Caco-2 (cell line): Measurements from ENCODE around the gene LMOD3. TPM values are rescaled to one million over a fixed set of nuclear protein-coding genes. Genes with fewer than 3 reads are reported as not detected.

Source experiments
- BruUV-seq: library from RNA; stranded (reverse); fragments of 400-500 nt; replicated peaks from 2 replicates; lab custom pipeline; 2021; lab: Mats Ljungman, UMichigan
- CTCF ChIA-PET: fragments of 300-600 bp; sonication (Branson Sonifier 250); formaldehyde crosslinking; loops from one replicate; lab custom pipeline; 2022; ENCODE audit warnings: antibody characterized with exemption; lab: Charles Lee
- POLR2A ChIA-PET: fragments of 300-600 bp; sonication (Branson Sonifier 250); formaldehyde crosslinking; loops from one replicate; lab custom pipeline; 2022; ENCODE audit warnings: antibody characterized with exemption; lab: Charles Lee
- DNase-seq, 2 experiments: peaks; one replicate each; pipeline versions ENCODE4 v3.0.0 to v3.0.0-alpha.2; 2020 to 2022
- H3K27me3 ChIP-seq: replicated peaks from 2 replicates; pipeline ENCODE4 v1.6.0; 2011; ENCODE audit warnings: low read length; ENCODE audit not compliant: control insufficient read depth, insufficient read depth
- H3K36me3 ChIP-seq: 2 replicates; pipeline ENCODE4 v1.5.1; 2011; ENCODE audit warnings: low read length; ENCODE audit not compliant: control insufficient read depth, insufficient read depth
- H3K4me1 ChIP-seq: fragments of 250-450 bp; sonication (Bioruptor Pico); 2 replicates; pipeline ENCODE4 v1.5.1; 2020; ENCODE audit warnings: mild to moderate bottlenecking
- H3K4me3 ChIP-seq: 2 replicates; pipeline ENCODE4 v1.5.1; 2011; ENCODE audit warnings: low read depth, mild to moderate bottlenecking, control low read depth, low read length
- H3K9me3 ChIP-seq: fragments of 250-450 bp; sonication (Bioruptor Pico); 2 replicates; pipeline ENCODE4 v1.5.1; 2020; ENCODE audit warnings: mild to moderate bottlenecking, moderate library complexity
- H3K27ac Mint-ChIP-seq: one replicate; pipeline ENCODE4 v1.8.0; 2022; ENCODE audit warnings: mixed read lengths; ENCODE audit not compliant: unreplicated experiment
- H3K27me3 Mint-ChIP-seq: one replicate; pipeline ENCODE4 v1.8.0; 2022; ENCODE audit warnings: mixed read lengths; ENCODE audit not compliant: insufficient read depth, unreplicated experiment
- H3K36me3 Mint-ChIP-seq: one replicate; pipeline ENCODE4 v1.8.0; 2022; ENCODE audit warnings: mild to moderate bottlenecking, mixed read lengths; ENCODE audit not compliant: insufficient read depth, unreplicated experiment
- H3K4me1 Mint-ChIP-seq: one replicate; pipeline ENCODE4 v1.8.0; 2022; ENCODE audit warnings: low read depth, mixed read lengths; ENCODE audit not compliant: unreplicated experiment
- H3K4me3 Mint-ChIP-seq: one replicate; pipeline ENCODE4 v1.8.0; 2022; ENCODE audit warnings: mild to moderate bottlenecking, moderate library complexity, mixed read lengths; ENCODE audit not compliant: unreplicated experiment
- H3K9me3 Mint-ChIP-seq: one replicate; pipeline ENCODE4 v1.8.0; 2022; ENCODE audit warnings: mixed read lengths; ENCODE audit not compliant: unreplicated experiment
- CTCF ChIP-seq, 2 experiments: fragments of 200-600 bp in 1 of 2; IDR thresholded peaks; 1 replicate in 1 of 2; 2 replicates in 1 of 2; pipeline versions ENCODE4 v1.5.1 to v1.8.0; 2011 to 2022; ENCODE audit warnings: antibody characterized with exemption in 1 of 2, control low read depth in 1 of 2, inconsistent platforms in 1 of 2, low read depth in 1 of 2, low read length in 1 of 2, mild to moderate bottlenecking in 1 of 2, moderate library complexity in 1 of 2; ENCODE audit not compliant: insufficient read depth in 1 of 2, severe bottlenecking in 1 of 2, unreplicated experiment in 1 of 2
- intact Hi-C: fragments of 100-400 bp; cut with micrococcal nuclease; formaldehyde crosslinking; loops from one replicate; pipeline ENCODE4 v1.10.0; 2022; ENCODE audit not compliant: unreplicated experiment
- total RNA-seq: library from RNA; stranded (reverse); gene quantifications from 2 replicates; pipeline ENCODE4 v1.2.3, GENCODE V29; 2022

The LMOD3 gene
- total RNA-seq, 1 experiment from 2014 or later: not detected

GRCh38 chr3:69110941-69111546, 11.4 kb downstream of the LMOD3 start:
- Mint-ChIP-seq H3K9me3 (no peaks in the 10 kb centered on the region), H3K4me3 (no peak overlapping the region), H3K27ac (no peak overlapping the region), H3K36me3 (no peaks in the 10 kb centered on the region), H3K27me3 (no peaks in the 10 kb centered on the region), H3K4me1 (no peaks in the 10 kb centered on the region)
- intact Hi-C loops: no loop called here
- H3K36me3 ChIP-seq: no peaks in the 10 kb centered on the region
- ChIA-PET POLR2A (no interaction called here), CTCF (no interaction called here)
- no TSS peak for BruUV-seq
- DNase-seq: no peak
- H3K9me3 ChIP-seq: no peaks in the 10 kb centered on the region
- H3K4me1 ChIP-seq: no peaks in the 10 kb centered on the region
- no peaks in the 10 kb centered on the region for H3K27me3 ChIP-seq
- no peak overlapping the region for H3K4me3 ChIP-seq
- TF ChIP-seq CTCF (IDR thresholded peaks at IDR 0.05; ENCODE audit: insufficient read depth in 1 of 2, low read depth in 1 of 2, low read length in 1 of 2, severe bottlenecking in 1 of 2, unreplicated experiment in 1 of 2): no peak

DNA sequence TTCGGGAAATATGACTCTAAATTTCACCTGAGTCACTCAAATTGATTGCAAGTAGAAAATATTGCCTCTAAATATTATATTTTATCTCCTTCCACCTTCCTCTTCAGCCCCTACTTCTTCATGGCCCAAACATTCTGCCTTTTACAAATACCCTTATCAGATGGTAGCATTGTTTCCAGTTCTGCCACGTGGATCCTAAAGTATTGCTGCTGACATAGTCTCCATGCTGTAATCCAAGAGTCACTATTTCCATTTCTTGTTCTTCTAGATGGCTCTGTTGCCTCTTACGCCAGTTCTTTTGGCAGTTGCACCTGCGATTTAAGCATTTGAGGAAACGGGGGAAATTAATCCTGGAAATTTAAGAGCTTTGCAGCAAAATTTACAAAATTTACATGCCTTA, 13.6 kb downstream of the LMOD3 start:
- POLR2A ChIA-PET: no interaction called here
- BruUV-seq: no TSS peak

GRCh38 chr3:69107841-69108240, 14.6 kb downstream of the LMOD3 start:
- BruUV-seq: no TSS peak
- no peaks in the 10 kb centered on the region for H3K27me3 Mint-ChIP-seq
- CTCF ChIA-PET: no interaction called here
- Histone ChIP-seq H3K4me3 (no peak overlapping the region), H3K27me3 (no peaks in the 10 kb centered on the region), H3K9me3 (no peaks in the 10 kb centered on the region), H3K4me1 (no peaks in the 10 kb centered on the region), H3K36me3 (no peaks in the 10 kb centered on the region)
- DNase-seq: no peak
- no peaks in the 10 kb centered on the region for H3K9me3 Mint-ChIP-seq
- intact Hi-C loops: no loop called here
- no peak for TF ChIP-seq CTCF (IDR thresholded peaks at IDR 0.05; ENCODE audit: insufficient read depth in 1 of 2, low read depth in 1 of 2, low read length in 1 of 2, severe bottlenecking in 1 of 2, unreplicated experiment in 1 of 2)
- no peaks in the 10 kb centered on the region for H3K36me3 Mint-ChIP-seq
- H3K4me1 Mint-ChIP-seq: no peaks in the 10 kb centered on the region
- no peak overlapping the region for H3K4me3 Mint-ChIP-seq
- POLR2A ChIA-PET: no interaction called here
- no peak overlapping the region for H3K27ac Mint-ChIP-seq

More for the DNA sequence above, 13.6 kb downstream of the LMOD3 start:
- Histone ChIP-seq H3K36me3 (no peaks in the 10 kb centered on the region), H3K27me3 (no peaks in the 10 kb centered on the region), H3K4me3 (no peak overlapping the region), H3K4me1 (no peaks in the 10 kb centered on the region), H3K9me3 (no peaks in the 10 kb centered on the region)
- no peaks in the 10 kb centered on the region for H3K27me3 Mint-ChIP-seq
- no peak for DNase-seq
- H3K36me3 Mint-ChIP-seq: no peaks in the 10 kb centered on the region
- CTCF ChIA-PET: no interaction called here
- intact Hi-C loops: no loop called here
- no peaks in the 10 kb centered on the region for H3K4me1 Mint-ChIP-seq
- no peak overlapping the region for H3K4me3 Mint-ChIP-seq
- no peaks in the 10 kb centered on the region for H3K9me3 Mint-ChIP-seq
- TF ChIP-seq CTCF (IDR thresholded peaks at IDR 0.05; ENCODE audit: insufficient read depth in 1 of 2, low read depth in 1 of 2, low read length in 1 of 2, severe bottlenecking in 1 of 2, unreplicated experiment in 1 of 2): no peak
- no peak overlapping the region for H3K27ac Mint-ChIP-seq
